Activated CD4-positive, alpha-beta T cell treated with anti-CD3 and anti-CD28 coated beads, Interleukin-2, amount 10 ng/mL, durations not matched to agents 7 days and 5 days (primary cell): Measurements from ENCODE around the gene RAMAC. TPM values are rescaled to one million over a fixed set of nuclear protein-coding genes. Genes with fewer than 3 reads are reported as not detected.
"Not testable (repeated sequence)": the region's sequence is repeated elsewhere in the genome, so short reads cannot be mapped to it uniquely, and the experiment has no call there.

Experiments
- CTCF ChIA-PET: fragments of 350-600 bp; sonication (Branson Sonifier 250); formaldehyde crosslinking; loops from one replicate; lab custom pipeline; 2021; ENCODE audit warnings: antibody characterized with exemption; lab: Charles Lee
- POLR2A ChIA-PET: fragments of 350-600 bp; sonication (Branson Sonifier 250); formaldehyde crosslinking; loops from one replicate; lab custom pipeline; 2021; ENCODE audit warnings: antibody characterized with exemption; lab: Charles Lee
- DNase-seq: peaks from one replicate; pipeline ENCODE4 v3.0.0-alpha.2; 2020
- H3K27ac Mint-ChIP-seq: one replicate; pipeline ENCODE4 v1.8.0; 2021; ENCODE audit warnings: mild to moderate bottlenecking, moderate library complexity, mixed read lengths
- H3K27me3 Mint-ChIP-seq: one replicate; pipeline ENCODE4 v1.8.0; 2021; ENCODE audit warnings: mixed read lengths
- H3K36me3 Mint-ChIP-seq: one replicate; pipeline ENCODE4 v1.8.0; 2021; ENCODE audit warnings: low read depth, mixed read lengths
- H3K4me1 Mint-ChIP-seq: one replicate; pipeline ENCODE4 v1.8.0; 2021; ENCODE audit warnings: mixed read lengths
- H3K4me3 Mint-ChIP-seq: one replicate; pipeline ENCODE4 v1.8.0; 2021; ENCODE audit warnings: mild to moderate bottlenecking, moderate library complexity, mixed read lengths
- H3K9me3 Mint-ChIP-seq: one replicate; pipeline ENCODE4 v1.8.0; 2021; ENCODE audit warnings: mixed read lengths
- total RNA-seq, 2 experiments: library from RNA; stranded (reverse); gene quantifications; one replicate each; pipeline ENCODE4 v1.2.3, GENCODE V29; 2021

RAMAC gene
- total RNA-seq, 2 experiments from 2014 or later: 23.7 to 26.5 TPM

DNA sequence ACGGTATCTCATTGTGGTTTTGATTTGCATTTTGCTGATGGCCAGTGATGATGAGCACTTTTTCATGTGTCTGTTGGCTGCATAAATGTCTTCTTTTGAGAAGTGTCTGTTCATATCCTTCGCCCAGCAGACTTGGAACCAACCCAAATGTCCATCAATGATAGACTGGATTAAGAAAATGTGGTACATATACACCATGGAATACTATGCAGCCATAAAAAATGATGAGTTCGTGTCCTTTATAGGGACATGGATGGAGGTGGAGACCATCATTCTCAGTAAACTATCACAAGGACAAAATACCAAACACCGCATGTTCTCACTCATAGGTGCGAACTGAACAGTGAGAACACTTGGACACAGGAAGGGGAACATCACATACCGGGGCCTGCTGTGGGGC, 45.2 kb downstream of the RAMAC start:
- H3K4me1 Mint-ChIP-seq, CTCF ChIA-PET: not testable (repeated sequence)

DNA sequence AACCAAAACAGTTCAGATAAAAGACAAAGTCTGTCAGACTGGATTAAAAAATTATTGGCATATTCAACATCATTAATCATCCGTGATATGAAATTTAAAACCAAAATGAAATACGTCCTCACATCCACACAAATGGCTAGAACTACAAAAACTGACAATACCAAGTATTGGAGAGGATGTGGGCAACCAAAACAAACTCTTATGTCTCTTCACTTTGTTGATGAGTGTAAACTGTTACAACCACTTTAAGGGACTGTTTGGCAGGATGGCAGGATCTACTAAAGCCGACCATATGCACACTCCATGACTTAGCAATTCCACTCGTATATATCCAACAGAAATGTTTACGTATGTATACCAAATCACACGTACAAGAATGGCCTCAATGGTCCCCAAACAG, 50.2 kb downstream of the RAMAC start:
- H3K27ac Mint-ChIP-seq: peak overlapping the region; percentile 25
- peaks cover 39% of the 10 kb centered on the region for H3K4me1 Mint-ChIP-seq
- no peak for DNase-seq
- H3K4me3 Mint-ChIP-seq: no peak overlapping the region
- peaks cover 13% of the 10 kb centered on the region for H3K9me3 Mint-ChIP-seq
- ChIA-PET POLR2A (no interaction called here), CTCF (no interaction called here)
- peaks cover 77% of the 10 kb centered on the region for H3K36me3 Mint-ChIP-seq
- H3K27me3 Mint-ChIP-seq: no peaks in the 10 kb centered on the region

More for the DNA sequence above, 45.2 kb downstream of the RAMAC start:
- POLR2A ChIA-PET, H3K27ac Mint-ChIP-seq, H3K4me3 Mint-ChIP-seq, H3K27me3 Mint-ChIP-seq, DNase-seq, H3K9me3 Mint-ChIP-seq: not testable (repeated sequence)
- peaks cover 63% of the 10 kb centered on the region for H3K36me3 Mint-ChIP-seq

DNA sequence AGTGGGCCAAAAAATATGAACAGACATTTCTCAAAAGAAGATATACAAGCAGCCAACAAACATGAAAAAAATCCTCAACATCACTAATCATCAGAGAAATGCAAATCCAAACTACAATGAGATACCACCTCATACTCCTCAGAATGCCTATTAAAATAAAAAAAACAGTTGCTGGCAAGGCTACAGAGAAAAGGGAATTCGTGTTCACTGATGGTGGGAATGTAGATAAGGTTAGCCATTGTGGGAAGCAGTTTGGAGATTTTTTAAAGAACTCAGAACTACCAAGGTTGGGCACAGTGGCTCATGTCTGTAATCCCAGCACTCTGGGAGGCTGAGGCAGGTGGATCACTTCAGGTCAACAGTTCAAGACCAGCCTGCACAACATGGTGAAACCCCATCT, 53.2 kb downstream of the RAMAC start:
- Mint-ChIP-seq H3K36me3 (peaks cover 82% of the 10 kb centered on the region), H3K4me1 (peaks cover 37% of the 10 kb centered on the region), H3K9me3 (peaks cover 11% of the 10 kb centered on the region), H3K27me3 (no peaks in the 10 kb centered on the region), H3K27ac (no peak overlapping the region), H3K4me3 (no peak overlapping the region)
- no peak for DNase-seq
- ChIA-PET CTCF (no interaction called here), POLR2A (no interaction called here)

Other genes starting within 250 kb of the RAMAC start
- not detected for gene FSD2, start 180.1 kb upstream of the RAMAC start, total RNA-seq
- 10 to 100 TPM; 13.8 to 14.5 TPM for gene WHAMM, start 176.6 kb upstream of the RAMAC start, total RNA-seq
- 10 to 100 TPM in 1 of 2 experiments, 1 to 10 TPM in 1; 7.9 to 10.3 TPM for gene HOMER2, start 33.5 kb upstream of the RAMAC start, total RNA-seq
- 10 to 100 TPM; 21.5 to 24.5 TPM for gene C15orf40, start 25.4 kb downstream of the RAMAC start, total RNA-seq
- gene BTBD1, start 81.0 kb downstream of the RAMAC start, total RNA-seq: 10 to 100 TPM; 50.4 to 61.0 TPM
- 10 to 100 TPM in 1 of 2 experiments, 1 to 10 TPM in 1; 9.4 to 12.5 TPM for gene TM6SF1, start 121.4 kb downstream of the RAMAC start, total RNA-seq
- 10 to 100 TPM; 21.9 to 25.0 TPM for gene HDGFL3, start 221.6 kb downstream of the RAMAC start, total RNA-seq